HepG2 (cell line): Measurements from ENCODE around the gene NEDD8. TPM values are rescaled to one million over a fixed set of nuclear protein-coding genes. Genes with fewer than 3 reads are reported as not detected.

Source experiments
- ATAC-seq: fragments of 200-7000 bp; cut with Tn5 transposase; 3 replicates; pipeline ENCODE4 v1.9.1; 2020; ENCODE audit warnings: mild to moderate bottlenecking, moderate library complexity
- BruUV-seq: library from RNA; stranded (reverse); fragments of 400-500 nt; replicated peaks from 2 replicates; lab custom pipeline; 2021; lab: Mats Ljungman, UMichigan
- CTCF ChIA-PET: fragments of 300-600 bp; formaldehyde crosslinking; extraction: SDS; loops from one replicate; lab custom pipeline; 2021; ENCODE audit warnings: low total read pairs, inconsistent platforms, low intra/inter-chr PET ratio; lab: Yijun Ruan, JAX
- POLR2A ChIA-PET: fragments of 350-600 bp; sonication (Branson Sonifier 250); formaldehyde crosslinking; loops from one replicate; lab custom pipeline; 2020; ENCODE audit warnings: antibody characterized with exemption, inconsistent platforms; lab: Yijun Ruan, JAX
- DNase-seq: peaks from one replicate; pipeline ENCODE4 v3.0.0-alpha.2; 2015; ENCODE audit warnings: low spot score
- FAIRE-seq: peaks from 3 replicates; lab custom pipeline; 2011; peaks lifted over from hg19 to GRCh38; lab: Jason Lieb, UNC
- H2AFZ ChIP-seq: one replicate; pipeline ENCODE4 v1.6.1; 2011; ENCODE audit warnings: low read length, inconsistent platforms
- H3K27ac ChIP-seq: fragments of 300-600 bp; 3 replicates; pipeline ENCODE4 v1.8.0; 2011; ENCODE audit warnings: mixed run types, mild to moderate bottlenecking, mixed read lengths, low read length, inconsistent platforms; ENCODE audit not compliant: insufficient read depth; ENCODE audit errors: extremely low read length
- H3K27me3 ChIP-seq, 2 experiments: fragments of 200-600 bp in 1 of 2; 2 replicates in 1 of 2; 3 replicates in 1 of 2; pipeline versions ENCODE4 v1.6.0 to v1.8.0; 2011; ENCODE audit warnings: low read length in 2 of 2, mild to moderate bottlenecking in 2 of 2, moderate library complexity in 2 of 2, inconsistent platforms in 1 of 2; ENCODE audit not compliant: insufficient read depth in 2 of 2, control insufficient read depth in 1 of 2
- H3K36me3 ChIP-seq, 2 experiments: fragments of 200-600 bp in 1 of 2; replicated peaks in 1 of 2; 2 replicates in 1 of 2; 3 replicates in 1 of 2; pipeline versions ENCODE4 v1.5.1 to v1.8.0; 2011; ENCODE audit warnings: low read length in 2 of 2, inconsistent platforms in 1 of 2; ENCODE audit not compliant: insufficient read depth in 2 of 2, control insufficient read depth in 1 of 2
- H3K4me1 ChIP-seq: 2 replicates; pipeline ENCODE4 v1.5.1; 2012; ENCODE audit warnings: low read length, inconsistent platforms; ENCODE audit not compliant: insufficient read depth
- H3K4me2 ChIP-seq: 2 replicates; pipeline ENCODE4 v1.6.0; 2011; ENCODE audit warnings: low read depth, low read length, inconsistent platforms
- H3K4me3 ChIP-seq, 3 experiments: fragments of 200-600 bp in 1 of 3; sonication (generic), shearing (Covaris generic) in 1 of 3; replicated peaks in 1 of 3; 2 replicates each; pipeline ENCODE4 v1.5.1; 2011 to 2016; ENCODE audit warnings: low read length in 3 of 3, inconsistent platforms in 2 of 3, low read depth in 2 of 3, mild to moderate bottlenecking in 2 of 3, control low read depth in 1 of 3, mixed read lengths in 1 of 3; ENCODE audit not compliant: insufficient read depth in 1 of 3
- H3K79me2 ChIP-seq: one replicate; pipeline ENCODE4 v1.6.1; 2011; ENCODE audit warnings: low read length, inconsistent platforms; ENCODE audit not compliant: insufficient read depth
- H3K9ac ChIP-seq: 2 replicates; pipeline ENCODE4 v1.6.0; 2011; ENCODE audit warnings: mild to moderate bottlenecking, low read depth, low read length, inconsistent platforms; ENCODE audit not compliant: insufficient read depth
- H3K9me3 ChIP-seq: 2 replicates; pipeline ENCODE4 v1.5.1; 2012; ENCODE audit warnings: mild to moderate bottlenecking, low read length
- H4K20me1 ChIP-seq: 2 replicates; pipeline ENCODE4 v1.6.0; 2011; ENCODE audit warnings: inconsistent platforms, mild to moderate bottlenecking, low read length, moderate library complexity; ENCODE audit not compliant: insufficient read depth
- AGO2 ChIP-seq: fragments of 200-400 bp; formaldehyde crosslinking; optimal IDR thresholded peaks from 2 replicates; pipeline ENCODE3; 2017; ENCODE audit warnings: mild to moderate bottlenecking, low read depth, low read length, moderate library complexity
- CCDC6 ChIP-seq: sonication (generic); formaldehyde crosslinking; IDR thresholded peaks from 2 replicates; pipeline ENCODE4 v1.8.1; 2022; ENCODE audit warnings: mild to moderate bottlenecking, missing genetic modification reagents, moderate library complexity
- CEBPZ ChIP-seq: IDR thresholded peaks from 2 replicates; pipeline ENCODE4 v1.6.1; 2012; ENCODE audit warnings: low read length, improper control_type of control experiment
- FLYWCH1 ChIP-seq: sonication (generic); formaldehyde crosslinking; IDR thresholded peaks from 2 replicates; pipeline ENCODE4 v1.8.1; 2023; ENCODE audit warnings: mild to moderate bottlenecking, missing genetic modification reagents
- NR1H2 ChIP-seq: sonication (generic); formaldehyde crosslinking; IDR thresholded peaks from 2 replicates; pipeline ENCODE4 v1.8.1; 2022; ENCODE audit warnings: low read depth, missing genetic modification reagents, borderline replicate concordance
- POLR2G ChIP-seq: fragments of 200-400 bp; formaldehyde crosslinking; IDR thresholded peaks from 2 replicates; pipeline ENCODE4 v1.6.1; 2018; ENCODE audit warnings: mild to moderate bottlenecking, low read depth, low read length, moderate library complexity
- SIN3B ChIP-seq: fragments of 150-350 bp; IDR thresholded peaks from 2 replicates; pipeline ENCODE4 v1.6.1; 2014; ENCODE audit warnings: low read length
- TEAD3 ChIP-seq: optimal IDR thresholded peaks from 2 replicates; pipeline ENCODE3; 2016; ENCODE audit warnings: borderline replicate concordance
- YEATS4 ChIP-seq: sonication (generic); formaldehyde crosslinking; IDR thresholded peaks from 2 replicates; pipeline ENCODE4 v1.4.0; 2020; ENCODE audit warnings: missing genetic modification reagents, borderline replicate concordance
- ZBTB21 ChIP-seq: sonication (generic); formaldehyde crosslinking; IDR thresholded peaks from 2 replicates; pipeline ENCODE4 v1.4.0; 2020; ENCODE audit warnings: missing genetic modification reagents
- ZNF468 ChIP-seq: sonication (generic); formaldehyde crosslinking; IDR thresholded peaks from 2 replicates; pipeline ENCODE4 v1.8.0; 2022; ENCODE audit warnings: mild to moderate bottlenecking, moderate library complexity, missing genetic modification reagents
- WGBS: methylation state at CpG from one replicate; pipeline ENCODE4 v1.1.6; 2017; ENCODE audit warnings: low lambda C conversion rate; 5-methylcytosine and 5-hydroxymethylcytosine counted together
- in situ Hi-C: cut with HindIII; loops from 2 replicates; pipeline ENCODE4 v1.10.0; 2017; ENCODE audit warnings: low pct_unique_long_range_greater_than_20kb; ENCODE audit not compliant: extremely low pct_ligation_motif_present
- intact Hi-C: fragments of 100-400 bp; cut with micrococcal nuclease; formaldehyde crosslinking; loops from one replicate; pipeline ENCODE4 v1.10.0; 2022; ENCODE audit not compliant: unreplicated experiment
- polyA plus RNA-seq, 8 experiments: library from polyadenylated mRNA; depleted of rRNA in 3 of 8; stranded (reverse) in 7 of 8; unstranded in 1 of 8; fragments of >200 nt; fragmentation: Illumina TruSeq in 4 of 8; extraction: Trizol in 4 of 8; gene quantifications; 2 replicates each; pipeline versions ENCODE4 v1.2.1 to v1.2.3, GENCODE V29; 2011 to 2016; ENCODE audit warnings: low read depth in 4 of 8, missing spikeins in 1 of 8, mixed read lengths in 1 of 8; ENCODE audit not compliant: insufficient read depth in 1 of 8
- total RNA-seq, 5 experiments: library from RNA; depleted of rRNA; stranded (reverse); fragments of >200 nt; fragmentation: Illumina TruSeq; extraction: Trizol; gene quantifications; 2 replicates each; pipeline ENCODE4 v1.2.3, GENCODE V29; 2016; ENCODE audit warnings: low read depth in 1 of 5

Gene NEDD8
- total and polyA plus RNA-seq, 2 of the 13 experiments (the other 11 are each of a cell fraction or from before 2014, with no cell fraction given): 535 to 713 TPM

DNA sequence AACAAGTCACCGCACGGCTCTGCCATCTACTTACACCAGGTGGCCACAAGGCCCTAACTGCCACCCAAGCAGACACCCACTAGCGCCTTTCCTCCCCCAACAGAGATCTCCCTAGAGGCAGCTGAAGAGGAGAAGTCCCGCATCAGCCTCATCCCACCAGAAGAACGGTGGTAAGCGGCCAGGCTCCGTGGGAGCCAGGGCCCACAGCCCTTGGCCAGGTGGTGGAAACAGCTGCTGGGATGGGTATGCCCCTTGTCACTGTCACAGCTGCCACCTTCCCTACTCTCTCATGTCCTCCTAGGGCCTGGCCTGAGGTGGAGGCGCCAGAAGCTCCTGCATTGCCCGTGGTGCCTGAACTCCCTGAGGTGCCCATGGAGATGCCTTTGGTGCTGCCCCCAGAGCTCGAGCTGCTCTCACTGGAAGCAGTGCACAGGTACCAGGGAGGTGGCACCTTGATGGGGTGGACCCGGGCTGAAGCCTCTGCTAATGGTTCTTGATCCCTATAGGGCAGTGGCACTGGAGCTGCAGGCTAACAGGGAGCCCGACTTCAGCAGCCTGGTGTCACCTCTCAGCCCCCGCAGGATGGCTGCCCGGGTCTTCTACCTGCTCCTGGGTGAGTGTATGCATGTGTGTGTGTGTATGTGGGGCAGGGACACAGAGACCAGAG lies 52.7 kb downstream of the NEDD8 start (continued):
- TF ChIP-seq FLYWCH1 (CRISPR knock-in tag): no peak
- TF ChIP-seq CEBPZ: no peak
- TF ChIP-seq AGO2: peak; percentile 94
- TF ChIP-seq ZNF468 (CRISPR knock-in tag): no peak
- TF ChIP-seq SIN3B: no peak

GRCh38 chr14:24178399-24179178 lies 53.6 kb downstream of the NEDD8 start:
- no peak for DNase-seq
- TF ChIP-seq POLR2G (peak; percentile 26; the same call in 1 of the 2 replicates), CCDC6 (CRISPR knock-in tag) (0 out of 2 replicates have a peak, but pooled peaks have one; percentile 20), TEAD3 (CRISPR knock-in tag) (no peak), YEATS4 (CRISPR knock-in tag) (no peak), ZBTB21 (CRISPR knock-in tag) (no peak), NR1H2 (CRISPR knock-in tag) (0 out of 2 replicates have a peak, but pooled peaks have one; percentile 23)
- H3K9me3 ChIP-seq: no peaks in the 10 kb centered on the region
- no peaks in the 10 kb centered on the region for H3K79me2 ChIP-seq
- H4K20me1 ChIP-seq: no peaks in the 10 kb centered on the region
- H3K27ac ChIP-seq: no peak overlapping the region
- intact Hi-C loops: no loop called here
- FAIRE-seq: no peak
- H2AFZ ChIP-seq: no peak overlapping the region
- CTCF ChIA-PET: no interaction called here
- no peaks in the 10 kb centered on the region for H3K4me1 ChIP-seq
- no peak overlapping the region for H3K4me3 ChIP-seq
- H3K9ac ChIP-seq: no peak overlapping the region
- H3K27me3 ChIP-seq: no peaks in the 10 kb centered on the region
- BruUV-seq: no TSS peak
- ATAC-seq: no peak
- POLR2A ChIA-PET: interaction anchor here (0.6 to 8.1 kb wide), 12 partner anchors 8 to 66 kb away, joined by 3 to 65 read pairs (median 5); partner anchors contain the start of genes CHMP4A, DCAF11, EMC9 and IPO4
- H3K4me2 ChIP-seq: no peak overlapping the region
- in situ Hi-C loops: no loop called here
- 86% methylated on average over 12 of the region's 12 CpGs for WGBS
- peaks cover 54 to 59% of the 10 kb centered on the region in 2 experiments for H3K36me3 ChIP-seq
